CD4-positive, alpha-beta T cell (primary cell): ENCODE measurements around the gene ANKS4B. TPM values are rescaled to one million over a fixed set of nuclear protein-coding genes. Genes with fewer than 3 reads are reported as not detected.

Source experiments
- ATAC-seq: fragments of 200-7000 bp; cut with Tn5 transposase; one replicate; pipeline ENCODE4 v1.10.0; 2022; ENCODE audit warnings: mild to moderate bottlenecking; ENCODE audit not compliant: poor library complexity
- CTCF ChIA-PET: fragments of 350-600 bp; sonication (Branson Sonifier 250); formaldehyde crosslinking; loops from one replicate; lab custom pipeline; 2021; ENCODE audit warnings: antibody characterized with exemption, inconsistent platforms; lab: Charles Lee
- POLR2A ChIA-PET: fragments of 350-600 bp; sonication (Branson Sonifier 250); formaldehyde crosslinking; loops from one replicate; lab custom pipeline; 2021; ENCODE audit warnings: antibody characterized with exemption, inconsistent platforms; lab: Charles Lee
- DNase-seq, 14 experiments: peaks; one replicate each; pipeline ENCODE4 v3.0.0-alpha.2; 2013 to 2020; ENCODE audit warnings: mixed read lengths in 2 of 14
- H3K27ac ChIP-seq, 2 donors: one replicate each; pipeline versions ENCODE4 v1.5.1 to v1.7.0; 2013; ENCODE audit warnings: low read length in 2 of 2, low read depth in 1 of 2, mild to moderate bottlenecking in 1 of 2
- H3K27me3 ChIP-seq, 2 experiments: 1 replicate in 1 of 2; 2 replicates in 1 of 2; pipeline versions ENCODE4 v1.6.1 to v1.7.0; 2013; ENCODE audit warnings: low read length in 2 of 2, control low read depth in 1 of 2, mild to moderate bottlenecking in 1 of 2, moderate library complexity in 1 of 2; ENCODE audit not compliant: insufficient read depth in 2 of 2, control insufficient read depth in 1 of 2
- H3K36me3 ChIP-seq: one replicate; pipeline ENCODE4 v1.6.1; 2013; ENCODE audit warnings: low read length, control low read depth; ENCODE audit not compliant: insufficient read depth
- H3K4me1 ChIP-seq: one replicate; pipeline ENCODE4 v1.6.1; 2013; ENCODE audit warnings: low read length, control low read depth; ENCODE audit not compliant: insufficient read depth
- H3K4me3 ChIP-seq: one replicate; pipeline ENCODE4 v1.5.1; 2013; ENCODE audit warnings: mild to moderate bottlenecking, low read length, moderate library complexity
- H3K9me3 ChIP-seq, 2 experiments: 1 replicate in 1 of 2; 2 replicates in 1 of 2; pipeline versions ENCODE4 v1.6.1 to v1.7.0; 2013; ENCODE audit warnings: low read length in 2 of 2, mild to moderate bottlenecking in 2 of 2, control low read depth in 1 of 2, moderate library complexity in 1 of 2; ENCODE audit not compliant: control insufficient read depth in 1 of 2, insufficient read depth in 1 of 2
- H3K27ac Mint-ChIP-seq: one replicate; pipeline ENCODE4 v1.8.0; 2020; ENCODE audit warnings: mixed read lengths
- H3K27me3 Mint-ChIP-seq: one replicate; pipeline ENCODE4 v1.8.0; 2021; ENCODE audit warnings: mixed read lengths
- H3K36me3 Mint-ChIP-seq: one replicate; pipeline ENCODE4 v1.8.0; 2021; ENCODE audit warnings: low read depth, mixed read lengths
- H3K4me1 Mint-ChIP-seq: one replicate; pipeline ENCODE4 v1.8.0; 2021; ENCODE audit warnings: low read depth, mixed read lengths
- H3K4me3 Mint-ChIP-seq: one replicate; pipeline ENCODE4 v1.8.0; 2020; ENCODE audit warnings: mild to moderate bottlenecking, mixed read lengths
- H3K9me3 Mint-ChIP-seq: one replicate; pipeline ENCODE4 v1.8.0; 2020; ENCODE audit warnings: mixed read lengths
- CTCF ChIP-seq: fragments of 200-600 bp; IDR thresholded peaks from one replicate; pipeline ENCODE4 v1.8.0; 2022; ENCODE audit warnings: antibody characterized with exemption, mild to moderate bottlenecking
- intact Hi-C, 2 experiments: fragments of 100-400 bp; cut with DNase I in 1 of 2; cut with micrococcal nuclease in 1 of 2; formaldehyde crosslinking; loops; one replicate each; pipeline versions ENCODE4 v1.15.1 to v1.9.0; 2023 to 2025; cut with DNase I, micrococcal nuclease
- total RNA-seq, 174 experiments: library from RNA in 2 of 174; stranded (reverse) in 2 of 174; gene quantifications; one replicate each; pipeline ENCODE4 v1.2.3 and lab custom pipeline; 2021 to 2026

ANKS4B gene
- total RNA-seq, 2 experiments from 2014 or later, result not detected

- POLR2A ChIA-PET, result no interaction called here
- Mint-ChIP-seq H3K27ac (no peak overlapping the region), H3K4me1 (no peaks in the 10 kb centered on the region), H3K27me3 (peaks cover 22% of the 10 kb centered on the region), H3K4me3 (no peak overlapping the region), H3K9me3 (no peaks in the 10 kb centered on the region), H3K36me3 (no peaks in the 10 kb centered on the region)
- intact Hi-C loops, result no loop called here
- no peak overlapping the region for H3K4me3 ChIP-seq
- no peak for TF ChIP-seq CTCF
- H3K36me3 ChIP-seq, result no peaks in the 10 kb centered on the region
- H3K4me1 ChIP-seq, result no peaks in the 10 kb centered on the region
- peaks cover 0 to 4% of the 10 kb centered on the region in 2 experiments for H3K27me3 ChIP-seq
- ATAC-seq (no peak), DNase-seq (no peak)
- H3K27ac ChIP-seq, result no peak overlapping the region
- no peaks in the 10 kb centered on the region for H3K9me3 ChIP-seq
- CTCF ChIA-PET, result no interaction called here
Measured at GRCh38 chr16:21236831-21237230, 3.3 kb downstream of the ANKS4B start.

- ATAC-seq, result no peak
- no peaks in the 10 kb centered on the region for H3K4me1 ChIP-seq
- ChIA-PET POLR2A (no interaction called here), CTCF (no interaction called here)
- no peaks in the 10 kb centered on the region for H3K9me3 Mint-ChIP-seq
- H3K27me3 ChIP-seq, result peaks cover 0 to 4% of the 10 kb centered on the region in 2 experiments
- no peak overlapping the region for H3K27ac Mint-ChIP-seq
- intact Hi-C loops, result no loop called here
- no peaks in the 10 kb centered on the region for H3K36me3 Mint-ChIP-seq
- H3K9me3 ChIP-seq, result no peaks in the 10 kb centered on the region
- no peak for TF ChIP-seq CTCF
- no peaks in the 10 kb centered on the region for H3K4me1 Mint-ChIP-seq
- no peaks in the 10 kb centered on the region for H3K36me3 ChIP-seq
- H3K27ac ChIP-seq, result no peak overlapping the region
- H3K4me3 Mint-ChIP-seq, result no peak overlapping the region
- no peak for DNase-seq
- H3K27me3 Mint-ChIP-seq, result peaks cover 21% of the 10 kb centered on the region
- no peak overlapping the region for H3K4me3 ChIP-seq
Measured at GRCh38 chr16:21239646-21240045, 6.1 kb downstream of the ANKS4B start.

GRCh38 chr16:21242756-21243155 lies 9.3 kb downstream of the ANKS4B start:
- intact Hi-C loops, result no loop called here
- H3K9me3 Mint-ChIP-seq, result no peaks in the 10 kb centered on the region
- DNase-seq (no peak), ATAC-seq (no peak)
- no peak overlapping the region for H3K4me3 Mint-ChIP-seq
- H3K36me3 Mint-ChIP-seq, result no peaks in the 10 kb centered on the region
- H3K36me3 ChIP-seq, result no peaks in the 10 kb centered on the region
- H3K4me1 ChIP-seq, result no peaks in the 10 kb centered on the region
- H3K27ac Mint-ChIP-seq, result no peak overlapping the region
- no peak overlapping the region for H3K4me3 ChIP-seq
- H3K27me3 ChIP-seq, result no peaks in the 10 kb centered on the region
- H3K27ac ChIP-seq, result no peak overlapping the region
- no peak for TF ChIP-seq CTCF
- H3K9me3 ChIP-seq, result no peaks in the 10 kb centered on the region
- ChIA-PET POLR2A (no interaction called here), CTCF (no interaction called here)
- no peaks in the 10 kb centered on the region for H3K4me1 Mint-ChIP-seq
- H3K27me3 Mint-ChIP-seq, result peaks cover 26% of the 10 kb centered on the region
